ENCODE measurements around the gene TDRD15. TPM values are rescaled to one million over a fixed set of nuclear protein-coding genes. Genes with fewer than 3 reads are reported as not detected.
"Not testable (repeated sequence)": the region's sequence is repeated elsewhere in the genome, so short reads cannot be mapped to it uniquely, and the experiment has no call there.

The TDRD15 gene
- total and polyA plus RNA-seq, 3 donors from 2014 or later: 4.1 to 11.3 (median 8.4) TPM

DNA sequence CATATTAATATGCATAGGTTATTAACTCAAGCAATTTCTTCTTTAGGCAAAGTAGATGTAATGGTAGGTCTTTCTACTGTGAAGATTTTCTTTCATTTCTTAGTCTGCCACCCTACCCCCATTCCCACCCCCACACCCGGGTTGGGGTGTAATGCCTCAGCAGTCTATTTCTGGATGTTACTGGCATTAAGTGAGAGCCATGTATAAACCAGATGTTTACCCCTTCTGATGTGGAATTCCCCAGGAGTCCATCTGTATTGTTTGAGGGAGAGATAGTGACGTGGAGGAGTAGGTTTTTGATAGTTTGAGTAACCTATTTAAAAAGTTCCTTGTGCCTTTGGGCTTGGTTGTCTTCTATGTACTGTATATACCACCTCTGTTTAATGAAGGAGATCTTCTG is 11.8 kb downstream of the TDRD15 start:
- DNase-seq: no peak
- intact Hi-C loops (cut with DNase I; ENCODE audit: low total_unique reads): no loop called here
- TF ChIP-seq POLR2A (IDR thresholded peaks at IDR 0.05) (no peak), CTCF (IDR thresholded peaks at IDR 0.05) (no peak)
- no peak overlapping the region for H3K27ac ChIP-seq
- H3K4me1 ChIP-seq: no peaks in the 10 kb centered on the region
- H3K9me3 ChIP-seq: no peaks in the 10 kb centered on the region
- no peak overlapping the region for H3K4me3 ChIP-seq
- no peaks in the 10 kb centered on the region for H3K27me3 ChIP-seq
- no peaks in the 10 kb centered on the region for H3K36me3 ChIP-seq (ENCODE audit: low read depth, missing control alignments)
- WGBS, 2 donors: 80 to 86% methylated on average over 2 of the region's 2 CpGs

- no peaks in the 10 kb centered on the region for H3K36me3 ChIP-seq (ENCODE audit: low read depth, missing control alignments)
- TF ChIP-seq POLR2A (IDR thresholded peaks at IDR 0.05) (no peak), CTCF (IDR thresholded peaks at IDR 0.05) (no peak)
- no peak overlapping the region for H3K4me3 ChIP-seq
- intact Hi-C loops (cut with DNase I; ENCODE audit: low total_unique reads): no loop called here
- H3K9me3 ChIP-seq: no peaks in the 10 kb centered on the region
- H3K4me1 ChIP-seq: no peaks in the 10 kb centered on the region
- H3K27me3 ChIP-seq: no peaks in the 10 kb centered on the region
- WGBS, 2 donors: 84 to 88% methylated on average over 2 of the region's 2 CpGs
- no peak overlapping the region for H3K27ac ChIP-seq
- DNase-seq: no peak
Measured at GRCh38 chr2:21142149-21142548, 18.4 kb downstream of the TDRD15 start.

GRCh38 chr2:21146638-21147037 is 22.9 kb downstream of the TDRD15 start:
- TF ChIP-seq CTCF (IDR thresholded peaks at IDR 0.05) (no peak), POLR2A (IDR thresholded peaks at IDR 0.05) (no peak)
- no peaks in the 10 kb centered on the region for H3K4me1 ChIP-seq
- H3K4me3 ChIP-seq: no peak overlapping the region
- no peak overlapping the region for H3K27ac ChIP-seq
- no peak for DNase-seq
- H3K27me3 ChIP-seq: no peaks in the 10 kb centered on the region
- H3K9me3 ChIP-seq: no peaks in the 10 kb centered on the region
- 93 to 96% methylated on average over 2 of the region's 2 CpGs for WGBS, 2 donors
- H3K36me3 ChIP-seq (ENCODE audit: low read depth, missing control alignments): no peaks in the 10 kb centered on the region
- intact Hi-C loops (cut with DNase I; ENCODE audit: low total_unique reads): no loop called here

- Histone ChIP-seq H3K4me3 (no peak overlapping the region), H3K4me1 (no peaks in the 10 kb centered on the region), H3K36me3 (ENCODE audit: low read depth, missing control alignments) (no peaks in the 10 kb centered on the region), H3K27me3 (no peaks in the 10 kb centered on the region), H3K9me3 (no peaks in the 10 kb centered on the region), H3K27ac (no peak overlapping the region)
- no peak for DNase-seq
- TF ChIP-seq CTCF (IDR thresholded peaks at IDR 0.05) (no peak), POLR2A (IDR thresholded peaks at IDR 0.05) (no peak)
- intact Hi-C loops (cut with DNase I; ENCODE audit: low total_unique reads): no loop called here
Measured at GRCh38 chr2:21148718-21149117, 24.9 kb downstream of the TDRD15 start.

GRCh38 chr2:21151234-21151633 is 27.5 kb downstream of the TDRD15 start:
- H3K4me1 ChIP-seq; H3K4me3 ChIP-seq; intact Hi-C loops (cut with DNase I; ENCODE audit: low total_unique reads); H3K9me3 ChIP-seq; H3K27me3 ChIP-seq; H3K36me3 ChIP-seq (ENCODE audit: low read depth, missing control alignments); DNase-seq; H3K27ac ChIP-seq: not testable (repeated sequence)
- WGBS, 2 donors: 36 to 60% methylated on average over 2 of the region's 2 CpGs

All from testis (tissue), 3 donors.